Measurements from ENCODE around the gene RSBN1L. TPM values are rescaled to one million over a fixed set of nuclear protein-coding genes. Genes with fewer than 3 reads are reported as not detected.

Gene RSBN1L
- total and polyA plus RNA-seq, 11 donors, result 4.0 to 12.1 (median 9.0) TPM

GRCh38 chr7:77794000-77794399 is 97.7 kb downstream of the RSBN1L start:
- Histone ChIP-seq H3K27ac (no peak overlapping the region), H3K36me3 (peaks cover 0 to 15% (median 0%) of the 10 kb centered on the region in 9 donors), H3K4me1 (peaks cover 0 to 41% (median 15%) of the 10 kb centered on the region in 12 donors), H3K27me3 (no peaks in the 10 kb centered on the region), H3K9me3 (no peaks in the 10 kb centered on the region), H3K4me3 (no peak overlapping the region)
- TF ChIP-seq POLR2A (IDR thresholded peaks at IDR 0.05) (no peak), CTCF (IDR thresholded peaks at IDR 0.05) (no peak)
- ATAC-seq (no peak), DNase-seq (no peak)
- intact Hi-C loops (cut with DNase I), result no loop called here
- WGBS, 4 donors, result 72 to 76% (median 75%) methylated on average over 4 of the region's 4 CpGs

DNA sequence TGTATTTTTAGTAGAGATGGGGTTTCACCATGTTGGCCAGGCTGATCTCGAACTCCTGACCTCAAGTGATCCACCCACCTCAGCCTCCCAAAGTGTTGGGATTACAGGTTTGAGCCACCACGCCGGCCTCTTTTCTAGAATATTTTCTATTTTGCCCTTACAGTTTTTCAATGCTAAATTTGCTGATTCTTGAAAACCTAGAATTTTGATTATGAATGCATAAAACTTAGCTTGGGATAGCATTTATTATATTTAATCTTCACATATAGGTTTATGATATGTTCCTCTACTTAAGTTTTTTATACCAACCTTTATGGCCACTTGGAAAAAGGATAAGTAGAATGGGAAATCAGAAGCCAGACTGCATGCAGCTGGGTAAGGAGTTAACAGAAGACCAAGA is 99.8 kb downstream of the RSBN1L start:
- TF ChIP-seq CTCF (IDR thresholded peaks at IDR 0.05) (no peak), POLR2A (IDR thresholded peaks at IDR 0.05) (no peak)
- ATAC-seq (no peak), DNase-seq (no peak)
- H3K9me3 ChIP-seq, result no peaks in the 10 kb centered on the region
- WGBS, 4 donors, result 82 to 98% (median 90%) methylated on average over 3 of the region's 3 CpGs
- H3K4me3 ChIP-seq, result peak overlapping the region in 1 of 12 donors; percentile 89
- peaks cover 0 to 57% (median 25%) of the 10 kb centered on the region in 12 donors for H3K4me1 ChIP-seq
- no peaks in the 10 kb centered on the region for H3K27me3 ChIP-seq
- peaks cover 0 to 15% (median 0%) of the 10 kb centered on the region in 9 donors for H3K36me3 ChIP-seq
- intact Hi-C loops (cut with DNase I), result loop anchor here in 1 of 10 donors (5.0 kb wide), 2 partner anchors 41 to 221 kb away; no protein-coding TSS in a partner anchor
- H3K27ac ChIP-seq, result peak overlapping the region in 1 of 12 donors; percentile 38

DNA sequence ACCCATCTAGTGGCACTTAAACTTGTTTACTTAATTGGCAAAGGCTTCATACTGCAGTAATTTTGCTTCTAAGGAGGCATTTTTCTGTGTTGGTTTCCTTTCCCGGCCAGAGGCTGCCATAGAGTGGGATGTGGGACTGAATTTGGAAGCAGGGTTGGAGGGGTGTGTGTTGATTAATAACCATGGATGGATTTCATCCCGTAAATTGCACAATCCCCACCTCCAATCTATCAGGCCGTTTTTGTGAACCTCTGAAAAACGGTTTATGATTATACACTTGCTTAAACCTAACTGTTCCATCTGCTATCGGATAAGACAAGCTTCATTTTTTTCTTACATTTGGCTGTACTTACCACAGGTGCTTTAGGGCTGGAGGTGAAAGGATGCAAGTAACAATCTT is 100.7 kb downstream of the RSBN1L start:
- peak overlapping the region in 2 of 12 donors; percentile 38 to 89 for H3K27ac ChIP-seq
- ATAC-seq, result no peak
- H3K36me3 ChIP-seq, result peaks cover 0 to 15% (median 0%) of the 10 kb centered on the region in 9 donors
- no peak for TF ChIP-seq POLR2A (IDR thresholded peaks at IDR 0.05)
- TF ChIP-seq CTCF (IDR thresholded peaks at IDR 0.05), result no peak
- no peaks in the 10 kb centered on the region for H3K27me3 ChIP-seq
- H3K4me1 ChIP-seq, result peaks cover 0 to 66% (median 25%) of the 10 kb centered on the region in 12 donors
- intact Hi-C loops (cut with DNase I), result loop anchor here in 1 of 10 donors (5.0 kb wide), 2 partner anchors 40 to 220 kb away; no protein-coding TSS in a partner anchor
- no peak for DNase-seq
- 66 to 76% (median 70%) methylated on average over 5 of the region's 5 CpGs for WGBS, 4 donors
- no peaks in the 10 kb centered on the region for H3K9me3 ChIP-seq
- peak overlapping the region in 9 of 12 donors; percentile 65 to 94 (median 88) for H3K4me3 ChIP-seq

DNA sequence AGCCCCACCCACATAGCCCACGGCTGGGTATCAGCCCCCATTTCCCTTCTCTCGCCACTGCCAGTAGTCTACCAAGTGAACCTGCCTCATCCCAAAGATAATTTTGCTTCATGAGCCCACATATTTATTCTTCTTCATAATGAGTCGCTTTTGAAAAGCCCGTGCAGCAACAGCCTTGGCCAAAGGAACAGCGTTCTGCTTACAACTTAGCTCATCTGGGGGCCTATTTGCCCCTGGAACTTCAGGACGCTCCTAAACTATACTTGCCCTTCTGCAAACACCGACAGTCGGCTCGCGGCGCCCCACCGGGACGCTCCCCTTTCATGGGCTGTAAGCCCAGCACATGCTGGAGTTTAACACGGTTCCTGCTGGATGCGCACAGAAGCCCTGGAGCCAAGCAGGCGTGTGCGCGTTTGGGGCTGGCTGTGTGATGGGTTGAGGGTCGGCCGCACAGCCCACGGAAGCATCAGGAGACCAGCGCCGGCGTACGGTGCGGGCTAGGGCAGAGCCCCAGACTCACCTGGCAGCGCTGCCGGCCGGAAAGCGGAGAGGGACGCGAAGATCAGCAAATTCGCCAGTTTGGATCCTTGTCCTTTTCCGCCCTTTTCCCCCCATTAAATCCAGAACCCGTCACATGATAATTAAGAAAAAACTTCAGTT is 101.6 kb downstream of the RSBN1L start:
- 0 to 1% (median 0%) methylated on average over 24 to 35 of the region's 35 CpGs for WGBS, 4 donors
- peak in 3 of 5 donors; percentile 49 to 64 (median 49) for DNase-seq
- intact Hi-C loops (cut with DNase I), result loop anchor here in 4 of 10 donors (1.0 to 5.0 kb wide), 5 partner anchors 32 to 219 kb away; partner anchors contain the start of gene RSBN1L (in 2 of the 4)
- Histone ChIP-seq H3K4me1 (peaks cover 0 to 75% (median 26%) of the 10 kb centered on the region in 12 donors), H3K9me3 (no peaks in the 10 kb centered on the region), H3K27ac (peak overlapping the region in 11 of 12 donors; percentile 59 to 91 (median 85)), H3K27me3 (no peaks in the 10 kb centered on the region), H3K4me3 (peak overlapping the region; percentile 65 to 98 (median 88)), H3K36me3 (peaks cover 0 to 15% (median 0%) of the 10 kb centered on the region in 9 donors)
- ATAC-seq, result peak; percentile 20 to 23 (median 22)
- peak in 1 of 2 donors; percentile 28 for TF ChIP-seq POLR2A (IDR thresholded peaks at IDR 0.05)
- no peak for TF ChIP-seq CTCF (IDR thresholded peaks at IDR 0.05)
